Measurements from ENCODE around the gene FBP1.
"Not testable (repeated sequence)": the region's sequence is repeated elsewhere in the genome, so short reads cannot be mapped to it uniquely, and the experiment has no call there.

DNA sequence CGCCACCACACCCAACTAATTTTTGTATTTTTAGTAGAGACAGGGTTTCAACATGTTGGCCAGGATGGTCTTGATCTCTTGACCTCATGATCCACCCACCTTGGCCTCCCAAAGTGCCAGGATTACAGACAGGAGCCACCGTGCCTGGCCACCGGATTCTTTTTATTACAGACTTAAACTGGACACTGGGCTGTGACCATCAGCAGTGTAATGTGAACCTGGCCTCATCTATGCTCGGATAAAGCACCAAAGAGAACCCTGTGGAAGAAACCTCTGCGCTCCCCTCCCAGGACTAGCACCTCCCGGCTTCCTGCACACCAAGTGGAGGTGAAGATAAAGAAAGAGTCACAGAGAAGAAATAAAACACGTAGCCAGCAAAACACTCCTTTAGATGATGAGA, 46.6 kb downstream of the FBP1 start:
- TF ChIP-seq, protein P1, sequence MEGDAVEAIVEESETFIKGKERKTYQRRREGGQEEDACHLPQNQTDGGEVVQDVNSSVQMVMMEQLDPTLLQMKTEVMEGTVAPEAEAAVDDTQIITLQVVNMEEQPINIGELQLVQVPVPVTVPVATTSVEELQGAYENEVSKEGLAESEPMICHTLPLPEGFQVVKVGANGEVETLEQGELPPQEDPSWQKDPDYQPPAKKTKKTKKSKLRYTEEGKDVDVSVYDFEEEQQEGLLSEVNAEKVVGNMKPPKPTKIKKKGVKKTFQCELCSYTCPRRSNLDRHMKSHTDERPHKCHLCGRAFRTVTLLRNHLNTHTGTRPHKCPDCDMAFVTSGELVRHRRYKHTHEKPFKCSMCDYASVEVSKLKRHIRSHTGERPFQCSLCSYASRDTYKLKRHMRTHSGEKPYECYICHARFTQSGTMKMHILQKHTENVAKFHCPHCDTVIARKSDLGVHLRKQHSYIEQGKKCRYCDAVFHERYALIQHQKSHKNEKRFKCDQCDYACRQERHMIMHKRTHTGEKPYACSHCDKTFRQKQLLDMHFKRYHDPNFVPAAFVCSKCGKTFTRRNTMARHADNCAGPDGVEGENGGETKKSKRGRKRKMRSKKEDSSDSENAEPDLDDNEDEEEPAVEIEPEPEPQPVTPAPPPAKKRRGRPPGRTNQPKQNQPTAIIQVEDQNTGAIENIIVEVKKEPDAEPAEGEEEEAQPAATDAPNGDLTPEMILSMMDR (IDR thresholded peaks at IDR 0.05) = not testable (repeated sequence)
- not testable (repeated sequence) for TF ChIP-seq POLR2A (IDR thresholded peaks at IDR 0.05)

Measured in thyroid gland (tissue), 4 donors.